Hematopoietic multipotent progenitor cell treated with erythropoietin and hydrocortisone succinate and interleukin-3 and kit ligand, for 4 days (in vitro differentiated cells): Measurements from ENCODE around the gene RIOK2.

Source experiments
- DNase-seq: peaks from one replicate; pipeline ENCODE4 v3.0.0-alpha.2; 2015

RIOK2 gene

DNA sequence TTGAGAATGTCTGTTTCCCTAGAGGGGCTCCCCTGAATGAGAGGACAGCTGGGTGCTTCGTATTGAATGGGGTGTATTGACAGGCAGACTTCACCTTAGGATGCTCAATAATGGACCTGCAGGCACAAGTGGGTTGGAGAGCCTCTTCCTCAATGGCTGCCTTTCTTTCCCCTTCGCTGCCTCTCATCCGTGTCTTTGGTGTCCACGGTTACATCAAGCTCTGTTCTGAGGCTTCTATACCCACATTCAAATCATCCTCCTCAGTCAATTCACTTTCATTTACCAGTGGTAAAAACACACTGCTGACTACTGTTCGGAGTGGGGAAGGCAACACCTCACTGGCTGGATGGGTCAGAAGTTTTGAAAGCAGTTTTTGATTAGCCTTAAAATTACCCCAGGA, 61.2 kb downstream of the RIOK2 start:
- no peak for DNase-seq

DNA sequence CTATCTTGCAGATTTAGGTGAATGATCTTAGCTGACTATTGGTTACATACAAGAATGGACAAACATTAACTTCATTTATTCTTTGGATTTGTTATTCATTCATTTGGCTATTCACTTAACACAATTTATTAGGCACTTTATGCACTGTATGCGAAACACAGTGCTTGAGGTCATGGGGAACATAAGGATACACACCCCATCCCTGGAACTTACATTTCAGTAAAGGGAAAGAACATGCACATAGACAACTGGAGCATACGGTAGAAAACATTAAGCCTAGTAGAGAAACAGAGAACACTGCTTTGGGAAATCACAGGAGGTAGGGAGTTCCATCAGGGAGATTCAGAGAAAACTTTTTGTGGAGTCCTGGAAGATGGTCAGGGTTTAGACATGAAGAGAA, 62.9 kb downstream of the RIOK2 start:
- no peak for DNase-seq

GRCh38 chr5:97119007-97119390, 64.0 kb downstream of the RIOK2 start:
- DNase-seq: no peak

GRCh38 chr5:97118261-97119006, 64.6 kb downstream of the RIOK2 start:
- DNase-seq: no peak

DNA sequence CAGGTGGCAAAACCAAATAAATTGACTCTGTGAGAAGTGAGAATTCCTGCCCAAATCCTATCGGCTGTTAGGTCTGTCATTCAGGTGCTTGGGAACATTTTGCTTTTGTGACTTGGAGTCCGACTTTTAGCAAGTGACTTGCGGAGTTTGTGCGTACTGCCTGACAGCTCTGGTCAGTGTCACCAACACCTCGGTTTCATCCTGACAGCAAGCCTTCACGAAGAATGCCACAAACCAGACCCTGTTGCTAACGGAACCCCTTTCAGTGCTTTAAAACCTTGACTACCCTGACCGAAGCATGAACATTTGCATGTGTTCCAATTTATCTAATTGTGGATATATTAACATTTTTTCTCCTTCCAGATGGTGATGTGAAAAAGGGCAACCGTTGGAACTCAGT, 67.1 kb downstream of the RIOK2 start:
- DNase-seq: no peak

- no peak for DNase-seq
These were observed 70.8 kb downstream of the RIOK2 start for GRCh38 chr5:97112230-97112629.

- DNase-seq: no peak
These were observed 71.4 kb downstream of the RIOK2 start for GRCh38 chr5:97111616-97112015.

DNA sequence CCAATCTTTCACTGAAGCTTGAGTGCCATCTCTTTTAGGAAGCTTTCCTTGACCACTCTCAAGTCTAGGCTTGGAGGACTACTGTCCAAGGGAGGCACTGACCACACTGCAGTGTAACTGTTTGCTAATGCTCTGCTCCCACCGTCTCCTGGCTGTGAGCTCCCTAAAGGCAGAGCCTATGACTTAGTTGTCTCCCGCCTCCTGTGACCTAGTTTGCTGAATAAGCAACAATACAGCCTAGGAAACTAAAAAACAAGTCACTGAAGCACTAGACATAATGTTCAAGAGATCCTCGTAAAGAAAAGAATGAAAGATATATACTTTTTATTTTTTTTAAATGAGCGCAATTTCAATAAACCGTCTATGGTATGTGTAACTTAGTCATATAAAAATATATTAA, 72.0 kb downstream of the RIOK2 start:
- no peak for DNase-seq
